GM23338 (cell line): ENCODE results near the gene SRI.

Source experiments
- CREB1 ChIP-seq: fragments of 250-450 bp; sonication (Bioruptor Pico); IDR thresholded peaks from 2 replicates; pipeline ENCODE4 v1.5.0; 2020; ENCODE audit warnings: low read depth, mild to moderate bottlenecking, moderate library complexity
- CTCF ChIP-seq, 2 experiments: fragments of 200-600 bp in 1 of 2; sonication (generic) in 1 of 2; conservative IDR thresholded peaks; 2 replicates each; pipeline versions ENCODE4 v1.5.1 to v1.6.1; 2016 to 2017; ENCODE audit warnings: antibody characterized with exemption in 2 of 2, low read depth in 2 of 2, mild to moderate bottlenecking in 2 of 2, moderate library complexity in 1 of 2
- ETS1 ChIP-seq: IDR thresholded peaks from 2 replicates; pipeline ENCODE4 v1.6.1; 2016; ENCODE audit warnings: antibody characterized with exemption
- EZH2 ChIP-seq: fragments of 200-600 bp; sonication (generic); IDR thresholded peaks from one replicate; pipeline ENCODE4 v1.8.0; 2017; ENCODE audit warnings: antibody characterized with exemption, mild to moderate bottlenecking, low read depth; ENCODE audit not compliant: unreplicated experiment
- EZH2phosphoT487 ChIP-seq: fragments of 200-600 bp; sonication (generic); IDR thresholded peaks from one replicate; pipeline ENCODE4 v1.8.1; 2018; ENCODE audit warnings: antibody characterized with exemption; ENCODE audit not compliant: unreplicated experiment
- JUNB ChIP-seq: IDR thresholded peaks from one replicate; pipeline ENCODE4 v1.6.1; 2016; ENCODE audit warnings: antibody characterized with exemption; ENCODE audit not compliant: unreplicated experiment
- NANOG ChIP-seq: IDR thresholded peaks from 2 replicates; pipeline ENCODE4 v1.6.1; 2016; ENCODE audit warnings: antibody characterized with exemption, borderline replicate concordance
- POLR2AphosphoS5 ChIP-seq: IDR thresholded peaks from 2 replicates; pipeline ENCODE4 v1.6.1; 2016; ENCODE audit warnings: antibody characterized with exemption, low read depth
- REST ChIP-seq: IDR thresholded peaks from one replicate; pipeline ENCODE4 v1.6.1; 2018; ENCODE audit warnings: antibody characterized with exemption; ENCODE audit not compliant: unreplicated experiment
- STAT1 ChIP-seq: IDR thresholded peaks from one replicate; pipeline ENCODE4 v1.6.1; 2016; ENCODE audit warnings: antibody characterized with exemption; ENCODE audit not compliant: unreplicated experiment
- ZNF114 ChIP-seq: fragments of 250-450 bp; sonication (Bioruptor Pico); IDR thresholded peaks from 2 replicates; pipeline ENCODE4 v1.5.0; 2020; ENCODE audit warnings: mild to moderate bottlenecking, moderate library complexity
- ZNF331 ChIP-seq: fragments of 250-450 bp; sonication (Bioruptor Pico); IDR thresholded peaks from 2 replicates; pipeline ENCODE4 v1.5.0; 2020; ENCODE audit warnings: low read depth, mild to moderate bottlenecking, moderate library complexity

- TF ChIP-seq CTCF (conservative IDR thresholded peaks at IDR 0.05; ENCODE audit: low read depth in 2 of 2) (no peak), POLR2AphosphoS5 (no peak), REST (no peak), CREB1 (CRISPR knock-in tag) (no peak), EZH2 (no peak), ETS1 (no peak), STAT1 (no peak), JUNB (no peak), EZH2phosphoT487 (no peak), ZNF331 (no peak), ZNF114 (no peak), NANOG (no peak)
These were observed 16.4 kb downstream of the SRI start for GRCh38 chr7:88203401-88203800.
